NAMALWA (cell line): ENCODE results near the gene FBXO4.
"Not testable (repeated sequence)": the region's sequence is repeated elsewhere in the genome, so short reads cannot be mapped to it uniquely, and the experiment has no call there.

Experiments
- DNase-seq: peaks from one replicate; pipeline ENCODE4 v3.0.0-alpha.2; 2015; ENCODE audit warnings: low spot score

Gene FBXO4

GRCh38 chr5:41921874-41922273 lies 3.2 kb upstream of the FBXO4 start:
- DNase-seq: no peak

- no peak for DNase-seq
Observed at GRCh38 chr5:41924526-41924871, 582 bp upstream of the FBXO4 start.

- no peak for DNase-seq
Observed at GRCh38 chr5:41925555-41925951, 472 bp downstream of the FBXO4 start.

- DNase-seq: no peak
Observed at GRCh38 chr5:41927604-41928003, 2.5 kb downstream of the FBXO4 start.

GRCh38 chr5:41929035-41929434 lies 4.0 kb downstream of the FBXO4 start:
- DNase-seq: no peak

- DNase-seq: no peak
Observed at GRCh38 chr5:41932770-41933169, 7.7 kb downstream of the FBXO4 start.

- DNase-seq: no peak
Observed at GRCh38 chr5:41935544-41935943, 10.5 kb downstream of the FBXO4 start.

GRCh38 chr5:41940641-41941040 lies 15.6 kb downstream of the FBXO4 start:
- no peak for DNase-seq

- DNase-seq: not testable (repeated sequence)
Observed at GRCh38 chr5:41945332-41945955, 20.4 kb downstream of the FBXO4 start.

- DNase-seq: no peak
Observed at GRCh38 chr5:41951224-41951623, 26.1 kb downstream of the FBXO4 start.

GRCh38 chr5:41954286-41954685 lies 29.2 kb downstream of the FBXO4 start:
- no peak for DNase-seq

- no peak for DNase-seq
Observed at GRCh38 chr5:41955432-41956024, 30.4 kb downstream of the FBXO4 start.

GRCh38 chr5:41956943-41957342 lies 31.9 kb downstream of the FBXO4 start:
- DNase-seq: no peak

- no peak for DNase-seq
Observed at GRCh38 chr5:41960481-41960880, 35.4 kb downstream of the FBXO4 start.

- DNase-seq: no peak
Observed at GRCh38 chr5:41961736-41962135, 36.7 kb downstream of the FBXO4 start.

GRCh38 chr5:41962491-41962890 lies 37.4 kb downstream of the FBXO4 start:
- no peak for DNase-seq

- DNase-seq: no peak
Observed at GRCh38 chr5:41966401-41967105, 41.5 kb downstream of the FBXO4 start.

GRCh38 chr5:41967401-41967800 lies 42.3 kb downstream of the FBXO4 start:
- no peak for DNase-seq

GRCh38 chr5:41968153-41968723 lies 43.2 kb downstream of the FBXO4 start:
- no peak for DNase-seq

- DNase-seq: no peak
Observed at GRCh38 chr5:41973087-41973486, 48.0 kb downstream of the FBXO4 start.

- DNase-seq: no peak
Observed at GRCh38 chr5:41973887-41974286, 48.8 kb downstream of the FBXO4 start.

GRCh38 chr5:41978676-41979075 lies 53.6 kb downstream of the FBXO4 start:
- no peak for DNase-seq

GRCh38 chr5:41980396-41980795 lies 55.3 kb downstream of the FBXO4 start:
- no peak for DNase-seq
